Stomach (tissue), 4 donors: ENCODE results near the gene LYRM4.

Experiments used
- EP300 ChIP-seq: sonication (generic); formaldehyde crosslinking; IDR thresholded peaks from one replicate; pipeline ENCODE4 v1.6.1; 2017; ENCODE audit warnings: antibody characterized with exemption
- POLR2A ChIP-seq, 4 donors: fragments of 450-650 bp; IDR thresholded peaks; one replicate each; pipeline ENCODE4 v1.6.1; 2016; ENCODE audit warnings: antibody characterized with exemption in 4 of 4, control low read depth in 2 of 4, mild to moderate bottlenecking in 1 of 4, moderate library complexity in 1 of 4
- POLR2AphosphoS5 ChIP-seq, 3 donors: sonication (generic); formaldehyde crosslinking; IDR thresholded peaks; one replicate each; pipeline ENCODE4 v1.6.1; 2016; ENCODE audit warnings: antibody characterized with exemption in 3 of 3
- TF ChIP-seq, protein P1 (sequence below), 7 experiments: fragments of 450-650 bp in 4 of 7; fragments of 200-600 bp in 3 of 7; sonication (generic) in 3 of 7; IDR thresholded peaks; one replicate each; pipeline ENCODE4 v1.5.1; 2016 to 2019; ENCODE audit warnings: antibody characterized with exemption in 7 of 7, control low read depth in 2 of 7, mild to moderate bottlenecking in 1 of 7

DNA sequence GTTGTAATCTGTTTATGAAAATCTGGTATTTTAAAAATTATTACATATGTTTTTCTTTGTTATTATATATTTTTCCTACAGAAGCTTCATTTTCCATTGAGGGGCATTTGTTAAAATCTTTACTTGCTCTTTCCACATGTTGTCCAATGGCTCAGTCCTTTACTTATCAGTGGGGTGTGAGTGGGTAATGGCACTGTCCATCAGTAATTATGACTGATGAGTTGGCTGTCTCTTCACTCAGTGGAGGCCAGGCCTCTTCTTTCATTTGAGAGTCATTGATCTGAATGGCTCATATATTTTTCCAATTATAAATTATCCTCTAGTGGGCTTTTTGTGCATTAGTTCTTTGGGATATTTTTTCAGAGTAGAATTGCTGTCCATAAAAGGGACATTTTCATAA is 46.3 kb upstream of the LYRM4 start:
- TF ChIP-seq, protein P1, sequence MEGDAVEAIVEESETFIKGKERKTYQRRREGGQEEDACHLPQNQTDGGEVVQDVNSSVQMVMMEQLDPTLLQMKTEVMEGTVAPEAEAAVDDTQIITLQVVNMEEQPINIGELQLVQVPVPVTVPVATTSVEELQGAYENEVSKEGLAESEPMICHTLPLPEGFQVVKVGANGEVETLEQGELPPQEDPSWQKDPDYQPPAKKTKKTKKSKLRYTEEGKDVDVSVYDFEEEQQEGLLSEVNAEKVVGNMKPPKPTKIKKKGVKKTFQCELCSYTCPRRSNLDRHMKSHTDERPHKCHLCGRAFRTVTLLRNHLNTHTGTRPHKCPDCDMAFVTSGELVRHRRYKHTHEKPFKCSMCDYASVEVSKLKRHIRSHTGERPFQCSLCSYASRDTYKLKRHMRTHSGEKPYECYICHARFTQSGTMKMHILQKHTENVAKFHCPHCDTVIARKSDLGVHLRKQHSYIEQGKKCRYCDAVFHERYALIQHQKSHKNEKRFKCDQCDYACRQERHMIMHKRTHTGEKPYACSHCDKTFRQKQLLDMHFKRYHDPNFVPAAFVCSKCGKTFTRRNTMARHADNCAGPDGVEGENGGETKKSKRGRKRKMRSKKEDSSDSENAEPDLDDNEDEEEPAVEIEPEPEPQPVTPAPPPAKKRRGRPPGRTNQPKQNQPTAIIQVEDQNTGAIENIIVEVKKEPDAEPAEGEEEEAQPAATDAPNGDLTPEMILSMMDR (IDR thresholded peaks at IDR 0.05) = no peak
- TF ChIP-seq POLR2A (IDR thresholded peaks at IDR 0.05) (no peak), EP300 (no peak), POLR2AphosphoS5 (IDR thresholded peaks at IDR 0.05) (no peak)
